Suprapubic skin (tissue), 4 donors: Measurements from ENCODE around the gene COL1A1. TPM values are rescaled to one million over a fixed set of nuclear protein-coding genes. Genes with fewer than 3 reads are reported as not detected.

Source experiments
- DNase-seq, 2 donors: peaks; one replicate each; pipeline ENCODE4 v3.0.0-alpha.2; 2019; ENCODE audit warnings: low spot score in 2 of 2
- H3K27ac ChIP-seq: fragments of 200-600 bp; sonication (generic); one replicate; pipeline ENCODE4 v1.5.1; 2019
- H3K27me3 ChIP-seq: fragments of 200-600 bp; sonication (generic); one replicate; pipeline ENCODE4 v1.5.1; 2019
- H3K36me3 ChIP-seq: fragments of 200-600 bp; sonication (generic); one replicate; pipeline ENCODE4 v1.5.1; 2019
- H3K4me1 ChIP-seq: fragments of 200-600 bp; sonication (generic); one replicate; pipeline ENCODE4 v1.5.1; 2019
- H3K4me3 ChIP-seq: fragments of 200-600 bp; sonication (generic); one replicate; pipeline ENCODE4 v1.5.1; 2019; ENCODE audit warnings: mild to moderate bottlenecking
- H3K9me3 ChIP-seq: fragments of 200-600 bp; sonication (generic); one replicate; pipeline ENCODE4 v1.5.1; 2019
- EP300 ChIP-seq: sonication (generic); formaldehyde crosslinking; IDR thresholded peaks from one replicate; pipeline ENCODE4 v1.6.1; 2017; ENCODE audit warnings: antibody characterized with exemption
- POLR2A ChIP-seq, 2 donors: fragments of 450-650 bp; IDR thresholded peaks; one replicate each; pipeline ENCODE4 v1.6.1; 2017; ENCODE audit warnings: antibody characterized with exemption in 2 of 2, mild to moderate bottlenecking in 2 of 2, moderate library complexity in 2 of 2
- POLR2AphosphoS5 ChIP-seq, 3 donors: sonication (generic); formaldehyde crosslinking; IDR thresholded peaks; one replicate each; pipeline ENCODE4 v1.6.1; 2017; ENCODE audit warnings: antibody characterized with exemption in 3 of 3
- WGBS: methylation state at CpG from one replicate; pipeline ENCODE4 v1.1.5; 2018; 5-methylcytosine and 5-hydroxymethylcytosine counted together
- total RNA-seq, 4 donors: library from RNA; depleted of rRNA; stranded (reverse); fragments of >200 nt; gene quantifications; one replicate each; pipeline ENCODE4 v1.1.0, GENCODE V29; 2016
- TF ChIP-seq, protein P1 (sequence below), 2 donors: fragments of 200-600 bp in 1 of 2; fragments of 450-650 bp in 1 of 2; sonication (generic) in 1 of 2; IDR thresholded peaks; one replicate each; pipeline ENCODE4 v1.5.1; 2016 to 2019; ENCODE audit warnings: antibody characterized with exemption in 2 of 2, mild to moderate bottlenecking in 1 of 2, moderate library complexity in 1 of 2

COL1A1 gene
- total RNA-seq, 4 donors from 2014 or later: 19.2 to 56.8 (median 33.1) TPM

DNA sequence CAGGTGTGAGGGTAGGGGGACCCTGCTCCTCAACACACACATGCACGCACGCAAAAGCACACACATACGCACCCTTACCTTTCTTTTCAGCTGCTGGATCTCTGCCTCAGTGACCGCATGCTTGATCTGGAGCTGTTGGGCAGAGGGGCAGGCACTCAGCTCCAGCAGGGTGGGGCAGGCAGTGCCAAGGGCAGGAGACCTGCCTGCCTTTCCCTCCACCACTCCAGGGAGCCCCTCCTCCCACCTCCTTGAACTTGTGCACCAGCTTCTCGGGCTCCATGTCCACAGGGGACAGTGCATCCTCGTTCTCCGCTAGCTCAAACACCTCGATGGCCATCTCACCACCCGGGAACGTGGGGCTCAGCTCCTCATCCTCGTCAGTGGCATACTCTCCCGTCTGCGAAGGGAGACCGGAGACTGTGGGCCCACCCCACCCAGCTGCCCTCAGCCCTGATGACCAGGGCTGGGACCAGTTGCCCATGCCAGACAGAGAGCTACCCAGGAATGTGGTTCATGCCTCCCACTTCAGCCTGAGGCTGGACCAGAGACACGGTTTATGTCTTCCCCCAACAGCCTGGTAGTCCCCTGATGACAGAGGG is 62.1 kb downstream of the COL1A1 start:
- whole genome bisulfite sequencing: 87% methylated on average over 15 of the region's 15 CpGs
- DNase-seq: no peak
- no peak overlapping the region for H3K27ac ChIP-seq
- H3K9me3 ChIP-seq: no peaks in the 10 kb centered on the region
- H3K27me3 ChIP-seq: no peaks in the 10 kb centered on the region
- no peak for TF ChIP-seq POLR2AphosphoS5 (IDR thresholded peaks at IDR 0.05)
- no peak for TF ChIP-seq POLR2A (IDR thresholded peaks at IDR 0.05)
- TF ChIP-seq EP300: no peak
- TF ChIP-seq, protein P1, sequence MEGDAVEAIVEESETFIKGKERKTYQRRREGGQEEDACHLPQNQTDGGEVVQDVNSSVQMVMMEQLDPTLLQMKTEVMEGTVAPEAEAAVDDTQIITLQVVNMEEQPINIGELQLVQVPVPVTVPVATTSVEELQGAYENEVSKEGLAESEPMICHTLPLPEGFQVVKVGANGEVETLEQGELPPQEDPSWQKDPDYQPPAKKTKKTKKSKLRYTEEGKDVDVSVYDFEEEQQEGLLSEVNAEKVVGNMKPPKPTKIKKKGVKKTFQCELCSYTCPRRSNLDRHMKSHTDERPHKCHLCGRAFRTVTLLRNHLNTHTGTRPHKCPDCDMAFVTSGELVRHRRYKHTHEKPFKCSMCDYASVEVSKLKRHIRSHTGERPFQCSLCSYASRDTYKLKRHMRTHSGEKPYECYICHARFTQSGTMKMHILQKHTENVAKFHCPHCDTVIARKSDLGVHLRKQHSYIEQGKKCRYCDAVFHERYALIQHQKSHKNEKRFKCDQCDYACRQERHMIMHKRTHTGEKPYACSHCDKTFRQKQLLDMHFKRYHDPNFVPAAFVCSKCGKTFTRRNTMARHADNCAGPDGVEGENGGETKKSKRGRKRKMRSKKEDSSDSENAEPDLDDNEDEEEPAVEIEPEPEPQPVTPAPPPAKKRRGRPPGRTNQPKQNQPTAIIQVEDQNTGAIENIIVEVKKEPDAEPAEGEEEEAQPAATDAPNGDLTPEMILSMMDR (IDR thresholded peaks at IDR 0.05): no peak
- no peak overlapping the region for H3K4me3 ChIP-seq
- H3K36me3 ChIP-seq: peaks cover 100% of the 10 kb centered on the region
- peaks cover 9% of the 10 kb centered on the region for H3K4me1 ChIP-seq

GRCh38 chr17:50137042-50137441 is 64.4 kb downstream of the COL1A1 start:
- no peak overlapping the region for H3K27ac ChIP-seq
- H3K27me3 ChIP-seq: no peaks in the 10 kb centered on the region
- 89% methylated on average over 4 of the region's 4 CpGs for WGBS
- peaks cover 77% of the 10 kb centered on the region for H3K36me3 ChIP-seq
- H3K4me3 ChIP-seq: no peak overlapping the region
- TF ChIP-seq POLR2AphosphoS5 (IDR thresholded peaks at IDR 0.05): no peak
- TF ChIP-seq, protein P1 (IDR thresholded peaks at IDR 0.05): no peak
- no peak for TF ChIP-seq EP300
- no peak for TF ChIP-seq POLR2A (IDR thresholded peaks at IDR 0.05)
- H3K4me1 ChIP-seq: peaks cover 25% of the 10 kb centered on the region
- no peak for DNase-seq
- H3K9me3 ChIP-seq: no peaks in the 10 kb centered on the region

GRCh38 chr17:50136096-50136687 is 65.2 kb downstream of the COL1A1 start:
- H3K27me3 ChIP-seq: no peaks in the 10 kb centered on the region
- H3K27ac ChIP-seq: no peak overlapping the region
- peaks cover 25% of the 10 kb centered on the region for H3K4me1 ChIP-seq
- peaks cover 69% of the 10 kb centered on the region for H3K36me3 ChIP-seq
- DNase-seq: no peak
- WGBS: 84% methylated on average over 7 of the region's 11 CpGs
- no peaks in the 10 kb centered on the region for H3K9me3 ChIP-seq
- TF ChIP-seq, protein P1 (IDR thresholded peaks at IDR 0.05): no peak
- no peak for TF ChIP-seq POLR2A (IDR thresholded peaks at IDR 0.05)
- no peak for TF ChIP-seq EP300
- no peak for TF ChIP-seq POLR2AphosphoS5 (IDR thresholded peaks at IDR 0.05)
- H3K4me3 ChIP-seq: no peak overlapping the region

- no peak overlapping the region for H3K4me3 ChIP-seq
- H3K4me1 ChIP-seq: peaks cover 26% of the 10 kb centered on the region
- 80% methylated on average over 13 of the region's 16 CpGs for WGBS
- no peak overlapping the region for H3K27ac ChIP-seq
- no peak for DNase-seq
- TF ChIP-seq, protein P1 (IDR thresholded peaks at IDR 0.05): no peak
- TF ChIP-seq POLR2AphosphoS5 (IDR thresholded peaks at IDR 0.05) (no peak), EP300 (no peak), POLR2A (IDR thresholded peaks at IDR 0.05) (no peak)
- no peaks in the 10 kb centered on the region for H3K27me3 ChIP-seq
- peaks cover 62% of the 10 kb centered on the region for H3K36me3 ChIP-seq
- H3K9me3 ChIP-seq: no peaks in the 10 kb centered on the region
These were observed 65.9 kb downstream of the COL1A1 start for GRCh38 chr17:50135316-50136095.
